Measurements from ENCODE around the gene CDH22. TPM values are rescaled to one million over a fixed set of nuclear protein-coding genes. Genes with fewer than 3 reads are reported as not detected.

The CDH22 gene
- total and polyA plus RNA-seq, 2 donors (not counting 1 experiment from before 2014, with no cell fraction given) = not detected

GRCh38 chr20:46211331-46211722 lies 97.0 kb downstream of the CDH22 start:
- no peaks in the 10 kb centered on the region for H3K36me3 ChIP-seq (ENCODE audit: control insufficient read depth, insufficient read depth, low read length)
- peaks cover 6% of the 10 kb centered on the region for H3K27me3 ChIP-seq (ENCODE audit: control insufficient read depth, insufficient read depth, low read length)
- TF ChIP-seq EZH2 (IDR thresholded peaks at IDR 0.05; ENCODE audit: low read length, missing control alignments) (no peak), CTCF (conservative IDR thresholded peaks at IDR 0.05 in 1 of 2, IDR thresholded peaks at IDR 0.05 in 1 of 2; ENCODE audit: low read depth in 1 of 2, low read length in 2 of 2) (no peak)

GRCh38 chr20:46210672-46211330 lies 97.5 kb downstream of the CDH22 start:
- Histone ChIP-seq H3K27me3 (ENCODE audit: control insufficient read depth, insufficient read depth, low read length) (peaks cover 6% of the 10 kb centered on the region), H3K9ac (ENCODE audit: insufficient read depth, low read length) (no peak overlapping the region), H3K79me2 (ENCODE audit: control insufficient read depth, insufficient read depth, low read length) (no peaks in the 10 kb centered on the region), H3K36me3 (ENCODE audit: control insufficient read depth, insufficient read depth, low read length) (no peaks in the 10 kb centered on the region), H3K4me1 (ENCODE audit: control insufficient read depth, extremely low read depth, insufficient read depth, low read length) (no peaks in the 10 kb centered on the region), H3K27ac (ENCODE audit: insufficient read depth, low read length) (no peak overlapping the region), H3K9me3 (ENCODE audit: control insufficient read depth, insufficient read depth, low read depth, low read length) (no peaks in the 10 kb centered on the region), H2AFZ (ENCODE audit: low read length) (no peak overlapping the region), H3K4me2 (ENCODE audit: extremely low read depth, insufficient read depth, low read length) (no peak overlapping the region), H4K20me1 (ENCODE audit: control insufficient read depth, extremely low read depth, insufficient read depth, low read length) (no peaks in the 10 kb centered on the region), H3K4me3 (replicated peaks in 1 of 4; ENCODE audit: control extremely low read depth in 1 of 4, insufficient read depth in 1 of 4, low read depth in 3 of 4, low read length in 4 of 4) (no peak overlapping the region)
- TF ChIP-seq CTCF (conservative IDR thresholded peaks at IDR 0.05 in 1 of 2, IDR thresholded peaks at IDR 0.05 in 1 of 2; ENCODE audit: low read depth in 1 of 2, low read length in 2 of 2) (no peak), EZH2 (IDR thresholded peaks at IDR 0.05; ENCODE audit: low read length, missing control alignments) (no peak)
- DNase-seq (ENCODE audit: low read depth in 2 of 2) = no peak

More at GRCh38 chr20:46211331-46211722, 97.0 kb downstream of the CDH22 start:
- Histone ChIP-seq H3K4me2 (ENCODE audit: extremely low read depth, insufficient read depth, low read length) (no peak overlapping the region), H3K27ac (ENCODE audit: insufficient read depth, low read length) (no peak overlapping the region), H3K9ac (ENCODE audit: insufficient read depth, low read length) (no peak overlapping the region), H2AFZ (ENCODE audit: low read length) (no peak overlapping the region), H3K9me3 (ENCODE audit: control insufficient read depth, insufficient read depth, low read depth, low read length) (no peaks in the 10 kb centered on the region), H3K79me2 (ENCODE audit: control insufficient read depth, insufficient read depth, low read length) (no peaks in the 10 kb centered on the region), H3K4me1 (ENCODE audit: control insufficient read depth, extremely low read depth, insufficient read depth, low read length) (peaks cover 2% of the 10 kb centered on the region), H4K20me1 (ENCODE audit: control insufficient read depth, extremely low read depth, insufficient read depth, low read length) (no peaks in the 10 kb centered on the region), H3K4me3 (replicated peaks in 1 of 4; ENCODE audit: control extremely low read depth in 1 of 4, insufficient read depth in 1 of 4, low read depth in 3 of 4, low read length in 4 of 4) (no peak overlapping the region)
- no peak for DNase-seq (ENCODE audit: low read depth in 2 of 2)

- DNase-seq (ENCODE audit: low read depth in 2 of 2) = no peak
- H3K4me1 ChIP-seq (ENCODE audit: control insufficient read depth, extremely low read depth, insufficient read depth, low read length) = no peaks in the 10 kb centered on the region
- H3K27me3 ChIP-seq (ENCODE audit: control insufficient read depth, insufficient read depth, low read length) = peaks cover 6% of the 10 kb centered on the region
- H2AFZ ChIP-seq (ENCODE audit: low read length) = no peak overlapping the region
- no peaks in the 10 kb centered on the region for H3K79me2 ChIP-seq (ENCODE audit: control insufficient read depth, insufficient read depth, low read length)
- no peaks in the 10 kb centered on the region for H3K36me3 ChIP-seq (ENCODE audit: control insufficient read depth, insufficient read depth, low read length)
- no peaks in the 10 kb centered on the region for H4K20me1 ChIP-seq (ENCODE audit: control insufficient read depth, extremely low read depth, insufficient read depth, low read length)
- H3K9ac ChIP-seq (ENCODE audit: insufficient read depth, low read length) = no peak overlapping the region
- no peaks in the 10 kb centered on the region for H3K9me3 ChIP-seq (ENCODE audit: control insufficient read depth, insufficient read depth, low read depth, low read length)
- H3K4me2 ChIP-seq (ENCODE audit: extremely low read depth, insufficient read depth, low read length) = no peak overlapping the region
- no peak overlapping the region for H3K27ac ChIP-seq (ENCODE audit: insufficient read depth, low read length)
- H3K4me3 ChIP-seq (replicated peaks in 1 of 4; ENCODE audit: control extremely low read depth in 1 of 4, insufficient read depth in 1 of 4, low read depth in 3 of 4, low read length in 4 of 4) = no peak overlapping the region
- TF ChIP-seq CTCF (conservative IDR thresholded peaks at IDR 0.05 in 1 of 2, IDR thresholded peaks at IDR 0.05 in 1 of 2; ENCODE audit: low read depth in 1 of 2, low read length in 2 of 2) (no peak), EZH2 (IDR thresholded peaks at IDR 0.05; ENCODE audit: low read length, missing control alignments) (no peak)
Observed at GRCh38 chr20:46209930-46210671, 98.2 kb downstream of the CDH22 start.
